ENCODE data around the gene FOXB1.

DNA sequence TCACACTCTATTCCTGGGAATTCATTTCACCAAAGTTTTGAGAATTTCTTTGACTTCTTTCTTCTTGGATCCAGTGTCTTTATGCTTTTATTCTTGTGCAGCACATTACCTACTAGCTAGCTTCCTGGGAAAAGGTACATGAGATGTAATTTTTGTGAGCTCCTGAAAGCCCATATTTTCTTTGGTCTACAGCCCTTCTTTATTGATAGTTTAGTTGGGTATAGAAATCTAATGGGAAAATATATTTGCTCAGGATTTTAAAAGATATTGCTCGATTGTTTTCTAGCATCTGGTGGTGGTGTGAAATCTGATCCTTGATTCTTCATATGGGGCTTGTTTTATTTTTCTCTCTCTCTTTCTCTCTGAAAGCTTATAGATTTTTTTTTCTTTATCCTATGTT is 45.8 kb downstream of the FOXB1 start:
- TF ChIP-seq, protein P1, sequence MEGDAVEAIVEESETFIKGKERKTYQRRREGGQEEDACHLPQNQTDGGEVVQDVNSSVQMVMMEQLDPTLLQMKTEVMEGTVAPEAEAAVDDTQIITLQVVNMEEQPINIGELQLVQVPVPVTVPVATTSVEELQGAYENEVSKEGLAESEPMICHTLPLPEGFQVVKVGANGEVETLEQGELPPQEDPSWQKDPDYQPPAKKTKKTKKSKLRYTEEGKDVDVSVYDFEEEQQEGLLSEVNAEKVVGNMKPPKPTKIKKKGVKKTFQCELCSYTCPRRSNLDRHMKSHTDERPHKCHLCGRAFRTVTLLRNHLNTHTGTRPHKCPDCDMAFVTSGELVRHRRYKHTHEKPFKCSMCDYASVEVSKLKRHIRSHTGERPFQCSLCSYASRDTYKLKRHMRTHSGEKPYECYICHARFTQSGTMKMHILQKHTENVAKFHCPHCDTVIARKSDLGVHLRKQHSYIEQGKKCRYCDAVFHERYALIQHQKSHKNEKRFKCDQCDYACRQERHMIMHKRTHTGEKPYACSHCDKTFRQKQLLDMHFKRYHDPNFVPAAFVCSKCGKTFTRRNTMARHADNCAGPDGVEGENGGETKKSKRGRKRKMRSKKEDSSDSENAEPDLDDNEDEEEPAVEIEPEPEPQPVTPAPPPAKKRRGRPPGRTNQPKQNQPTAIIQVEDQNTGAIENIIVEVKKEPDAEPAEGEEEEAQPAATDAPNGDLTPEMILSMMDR (conservative IDR thresholded peaks at IDR 0.05), result no peak
- TF ChIP-seq EZH2 (IDR thresholded peaks at IDR 0.05; ENCODE audit: low read depth), result no peak
